HG02678 (cell line): Measurements from ENCODE around the gene PLCB3.

Source experiments
- ATAC-seq: cut with Tn5 transposase; IDR thresholded peaks from one replicate; pipeline ENCODE4 v1.9.1; 2021; ENCODE audit warnings: mild to moderate bottlenecking, moderate library complexity; ENCODE audit not compliant: unreplicated experiment

PLCB3 gene

DNA sequence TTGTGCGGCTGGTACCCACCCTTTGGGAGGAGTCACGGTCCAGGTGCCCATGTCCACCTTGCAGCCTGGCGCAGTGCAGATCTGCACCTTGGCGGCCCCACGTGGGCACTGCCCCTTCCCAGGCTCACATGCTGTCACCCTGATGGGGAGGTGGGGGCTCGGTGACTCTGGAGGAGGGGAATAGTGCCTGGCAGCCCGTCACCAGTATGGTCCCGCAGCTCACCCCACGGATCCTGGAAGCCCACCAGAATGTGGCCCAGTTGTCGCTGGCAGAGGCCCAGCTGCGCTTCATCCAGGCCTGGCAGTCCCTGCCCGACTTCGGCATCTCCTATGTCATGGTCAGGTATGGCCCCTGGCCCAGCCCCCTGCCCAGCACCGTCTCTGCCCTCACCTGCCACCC lies 30.5 kb upstream of the PLCB3 start:
- ATAC-seq = no peak

DNA sequence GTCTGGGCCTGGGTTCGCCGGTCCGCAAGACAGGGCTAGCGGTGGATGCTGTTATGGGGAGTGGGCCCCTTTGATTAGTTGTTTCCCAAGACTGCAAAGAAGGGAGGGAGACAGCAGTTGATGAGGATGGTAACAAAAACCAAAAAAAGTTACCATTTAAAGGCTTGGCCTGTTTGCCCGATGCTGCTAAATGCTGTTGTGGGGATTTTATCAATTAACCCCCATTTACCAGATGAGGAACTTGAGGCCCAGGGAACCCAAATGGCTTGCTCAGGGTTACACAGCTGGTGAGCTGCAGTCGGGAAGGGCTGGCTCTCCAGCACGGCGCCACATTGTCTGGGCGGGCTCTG lies 28.7 kb upstream of the PLCB3 start:
- ATAC-seq = no peak

DNA sequence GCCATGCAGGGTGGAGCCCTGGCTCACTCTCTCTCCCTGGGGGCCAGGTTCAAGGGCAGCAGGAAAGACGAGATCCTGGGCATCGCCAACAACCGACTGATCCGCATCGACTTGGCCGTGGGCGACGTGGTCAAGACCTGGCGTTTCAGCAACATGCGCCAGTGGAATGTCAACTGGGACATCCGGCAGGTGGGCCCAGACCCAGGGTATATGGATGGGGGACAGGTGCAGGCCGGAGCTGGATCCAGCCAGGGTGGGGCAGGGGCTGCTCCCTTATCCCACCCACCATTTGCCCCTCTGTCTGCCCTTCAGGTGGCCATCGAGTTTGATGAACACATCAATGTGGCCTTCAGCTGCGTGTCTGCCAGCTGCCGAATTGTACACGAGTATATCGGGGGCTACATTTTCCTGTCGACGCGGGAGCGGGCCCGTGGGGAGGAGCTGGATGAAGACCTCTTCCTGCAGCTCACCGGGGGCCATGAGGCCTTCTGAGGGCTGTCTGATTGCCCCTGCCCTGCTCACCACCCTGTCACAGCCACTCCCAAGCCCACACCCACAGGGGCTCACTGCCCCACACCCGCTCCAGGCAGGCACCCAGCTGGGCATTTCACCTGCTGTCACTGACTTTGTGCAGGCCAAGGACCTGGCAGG lies 28.2 kb upstream of the PLCB3 start:
- ATAC-seq = no peak

DNA sequence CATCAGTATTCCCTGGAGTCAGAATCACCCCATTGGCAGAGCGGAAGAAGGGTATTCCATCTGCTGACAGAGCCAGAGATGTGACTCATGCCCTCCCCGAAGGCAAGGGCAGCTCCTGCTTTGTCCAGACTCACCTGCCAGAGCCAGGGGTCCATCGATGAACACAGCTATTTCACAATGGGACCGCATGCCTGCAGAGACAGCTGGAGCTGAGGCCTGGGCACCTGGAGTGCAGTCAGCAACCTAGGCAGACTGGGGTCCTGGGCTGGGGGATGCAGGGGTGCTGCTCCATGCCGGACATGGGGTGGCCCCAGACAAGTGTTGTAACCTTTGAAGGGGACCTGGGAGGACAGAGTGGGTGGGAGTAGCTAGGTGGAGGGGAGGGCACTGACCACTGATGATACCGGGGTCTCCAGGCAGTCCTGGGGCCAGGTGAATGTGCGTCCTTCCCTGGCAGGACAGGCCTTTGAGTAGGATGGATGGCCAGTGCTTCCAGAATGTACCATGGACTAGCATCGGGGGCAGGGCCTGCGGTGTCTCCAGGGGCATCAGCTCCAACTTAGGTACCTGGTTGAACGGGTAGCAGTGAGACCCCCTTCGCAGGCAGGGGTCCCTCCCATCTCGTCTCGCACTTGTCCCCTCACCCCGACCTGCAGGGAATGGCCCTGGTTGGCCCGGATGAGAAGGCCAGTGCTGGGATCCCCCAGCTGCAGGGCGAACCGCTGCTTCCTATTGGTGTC lies 27.0 kb upstream of the PLCB3 start:
- ATAC-seq = no peak

DNA sequence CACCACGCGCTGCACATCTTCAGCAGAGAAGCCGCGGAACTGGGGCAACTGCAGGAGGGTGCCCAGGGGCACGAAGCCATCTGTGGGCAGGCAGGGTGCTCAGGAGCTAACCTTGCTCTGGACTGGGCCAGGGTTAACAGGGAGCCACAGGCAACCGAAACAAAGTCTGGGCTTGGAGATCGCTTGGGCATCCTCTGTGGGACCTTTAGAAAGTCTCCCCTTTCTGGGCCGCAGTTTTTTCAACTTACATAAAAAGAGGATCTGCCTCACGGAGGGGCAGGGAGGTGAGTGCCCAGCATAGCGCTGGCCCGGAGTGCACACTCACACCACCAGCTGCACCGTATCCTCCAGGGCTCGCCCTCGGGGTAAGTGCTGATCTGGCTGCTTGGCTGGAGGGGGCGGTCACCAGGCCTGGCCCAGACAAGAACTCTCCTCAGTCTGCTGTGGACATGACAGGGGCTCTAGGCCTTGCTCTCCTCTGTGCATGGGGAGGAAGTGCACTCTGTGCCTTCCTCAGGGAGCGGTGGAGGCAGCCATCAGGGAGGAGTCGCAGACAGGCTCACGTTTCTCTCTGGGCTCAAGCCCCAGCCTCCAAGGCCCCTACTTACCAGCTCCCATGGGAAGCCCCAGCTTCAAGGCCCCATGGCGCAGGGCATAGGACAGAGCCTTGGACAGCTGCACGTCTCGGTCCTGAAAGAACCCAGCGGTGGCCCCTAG lies 26.3 kb upstream of the PLCB3 start:
- ATAC-seq = no peak

DNA sequence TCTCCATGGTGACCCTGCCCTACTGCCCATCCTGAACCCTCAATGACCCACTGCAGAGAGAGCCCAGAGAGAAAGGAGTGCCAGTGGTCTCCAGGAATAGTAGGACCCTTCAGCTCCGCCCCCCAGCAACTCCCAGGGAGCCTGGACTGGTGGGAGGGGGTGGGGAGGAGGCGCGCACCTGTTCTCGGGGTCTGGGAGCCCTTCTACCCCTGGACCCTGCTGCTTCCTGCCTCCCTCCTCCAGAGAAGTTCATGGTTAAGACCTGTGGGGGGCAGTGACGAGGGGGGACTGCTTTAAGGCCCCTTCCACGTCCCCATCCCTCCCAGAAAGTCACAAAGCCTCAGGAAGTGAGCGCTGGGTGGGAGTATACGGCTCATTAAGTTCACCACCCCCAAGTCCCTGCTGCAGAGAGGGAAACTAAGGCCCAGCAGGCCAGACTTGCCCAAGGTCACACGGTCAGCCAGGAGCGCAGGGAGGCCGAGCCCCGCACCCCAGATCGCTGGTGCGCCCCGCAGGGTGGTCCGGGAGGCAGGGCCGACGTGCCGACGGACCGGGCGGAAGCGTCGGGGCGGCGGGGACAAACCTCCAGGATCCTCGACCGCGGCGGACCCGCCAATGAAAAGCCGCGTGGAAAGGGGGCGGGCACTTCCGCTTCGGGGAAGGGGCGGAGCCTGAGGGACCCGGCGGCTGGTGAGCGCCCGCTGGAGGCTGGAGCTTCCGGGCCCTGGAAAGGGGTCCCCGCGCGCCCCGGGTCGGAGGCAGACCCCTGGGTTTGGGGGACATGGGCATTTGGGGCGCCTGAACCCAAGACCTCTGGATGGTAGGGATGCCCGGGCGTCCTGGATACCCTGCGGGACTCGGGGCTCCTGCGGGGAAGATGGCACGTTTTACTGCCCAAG lies 25.5 kb upstream of the PLCB3 start, which contains the start of the genes NUDT22 and TRPT1:
Gene NUDT22 (plus strand): TSS at position 667 of the 899 bp plus-strand sequence. CDS start 379 bp downstream, outside the sequence.
Gene TRPT1 (minus strand): TSS at position 579 of the 899 bp plus-strand sequence. CDS start 326 bp downstream, at position 253.
- ATAC-seq = peak; percentile 52

- peak; percentile 31 for ATAC-seq
Measured at GRCh38 chr11:64226507-64227051, 24.8 kb upstream of the PLCB3 start.

DNA sequence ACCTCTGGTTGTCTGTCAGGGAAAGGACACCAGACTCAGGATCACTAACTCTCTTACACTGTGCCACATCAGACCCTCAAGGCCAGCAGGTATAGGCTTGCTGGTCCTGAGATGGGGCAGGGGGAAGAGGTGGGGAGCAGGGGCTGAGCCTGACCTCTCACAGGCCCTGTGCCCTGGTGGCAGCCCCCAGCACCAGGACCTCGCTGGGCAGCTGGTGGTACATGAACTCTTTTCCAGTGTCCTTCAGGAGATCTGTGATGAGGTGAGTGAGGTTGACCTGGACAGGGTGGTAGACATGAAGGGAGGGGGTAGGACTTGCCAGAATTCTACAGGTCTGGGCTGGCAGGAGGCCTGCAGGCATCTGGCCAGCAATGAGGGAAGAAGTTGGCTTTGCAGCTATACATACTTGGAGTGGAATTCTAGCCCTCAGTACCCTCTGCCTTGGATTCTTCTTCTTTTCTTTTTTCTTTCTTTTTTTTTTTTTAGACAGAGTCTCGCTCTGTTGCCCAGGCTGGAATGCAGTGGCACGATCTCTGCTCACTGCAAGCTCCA lies 23.8 kb upstream of the PLCB3 start:
- no peak for ATAC-seq

DNA sequence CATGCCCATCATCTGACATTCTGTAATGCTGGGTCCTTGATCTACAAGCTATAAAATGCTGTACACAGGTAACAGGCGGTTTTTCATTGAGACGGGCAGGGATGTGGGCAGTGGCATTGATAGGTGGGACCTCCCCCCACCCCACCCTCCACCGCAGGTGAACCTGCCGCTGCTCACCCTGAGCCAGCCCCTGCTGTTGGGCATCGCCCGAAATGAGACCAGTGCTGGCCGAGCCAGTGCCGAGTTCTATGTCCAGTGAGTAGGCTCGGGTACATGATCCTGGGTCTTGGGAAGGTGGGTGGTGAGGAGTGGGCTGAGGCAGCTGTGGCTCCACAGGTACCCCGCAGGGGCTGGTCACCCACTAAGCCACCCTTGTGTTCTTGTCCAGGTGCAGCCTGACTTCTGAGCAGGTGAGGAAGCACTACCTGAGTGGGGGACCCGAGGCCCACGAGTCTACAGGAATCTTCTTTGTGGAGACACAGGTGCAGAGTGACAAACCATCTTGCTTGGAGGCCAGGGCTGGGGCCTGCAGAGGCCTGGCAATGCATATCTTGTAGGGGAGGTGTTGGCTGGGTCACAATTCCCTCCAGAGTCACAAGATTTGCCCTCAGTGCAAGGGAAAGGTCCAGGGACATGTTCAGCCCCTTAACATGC lies 22.1 kb upstream of the PLCB3 start:
- ATAC-seq = no peak

DNA sequence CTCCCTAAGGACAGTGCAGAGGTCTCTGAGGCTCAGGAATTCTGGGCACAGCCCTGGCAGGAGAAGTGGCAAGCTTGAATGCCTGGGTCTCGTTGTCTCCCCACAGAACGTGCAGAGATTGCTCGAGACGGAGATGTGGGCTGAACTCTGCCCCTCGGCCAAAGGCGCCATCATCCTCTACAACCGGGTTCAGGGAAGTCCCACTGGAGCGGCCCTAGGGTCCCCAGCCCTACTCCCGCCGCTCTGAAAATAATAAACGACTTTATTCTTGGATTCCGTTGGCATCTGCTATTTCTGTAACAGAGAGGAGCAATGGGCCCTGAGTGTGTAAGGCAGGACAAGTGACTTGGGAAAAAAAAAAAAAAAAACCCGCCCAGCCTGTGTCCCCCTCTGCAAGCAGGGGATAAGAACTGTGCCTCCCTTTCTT lies 21.6 kb upstream of the PLCB3 start:
- no peak for ATAC-seq

DNA sequence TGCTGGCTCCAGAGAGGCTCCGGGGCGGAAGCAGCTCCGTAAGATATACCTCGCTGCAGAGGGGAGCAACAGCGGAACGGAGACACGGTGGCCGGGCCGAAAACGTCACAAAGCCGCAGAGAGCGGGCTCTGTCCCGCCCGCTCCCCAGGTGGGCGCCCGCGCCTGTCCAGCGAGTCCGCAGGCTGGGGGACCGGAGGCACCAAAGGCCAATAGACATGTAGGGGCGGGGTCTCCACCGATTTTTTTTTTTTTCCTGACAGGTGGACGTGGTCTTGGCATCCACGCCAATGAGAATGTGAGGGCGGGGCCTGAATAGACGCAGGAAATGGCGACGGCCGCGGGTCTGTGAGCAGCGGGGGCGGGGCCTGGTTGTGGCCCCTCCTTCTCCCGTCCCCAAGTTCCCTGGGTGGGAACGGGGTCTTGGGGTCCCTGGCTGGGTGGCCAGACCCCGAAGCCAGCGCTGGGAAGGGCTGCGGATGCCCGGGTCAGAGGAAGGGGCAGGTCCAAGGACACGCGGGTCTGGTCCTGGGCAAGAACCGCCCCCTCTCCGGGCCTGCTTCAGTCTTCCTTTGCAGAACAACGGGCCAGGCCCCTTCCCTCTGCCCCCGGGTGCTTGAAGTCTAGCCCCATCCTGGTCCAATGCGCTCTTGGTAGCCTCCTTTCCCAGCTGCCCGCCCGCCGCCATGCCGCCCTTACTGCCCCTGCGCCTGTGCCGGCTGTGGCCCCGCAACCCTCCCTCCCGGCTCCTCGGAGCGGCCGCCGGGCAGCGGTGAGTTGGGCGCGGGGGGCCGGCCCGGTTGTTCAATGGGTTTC lies 21.0 kb upstream of the PLCB3 start, which contains the start of gene DNAJC4:
Gene DNAJC4 (plus strand): TSS at position 378 of the 814 bp plus-strand sequence. CDS start 307 bp downstream, at position 685.
- peak; percentile 49 for ATAC-seq

- no peak for ATAC-seq
Measured at GRCh38 chr11:64230985-64231365, 20.4 kb upstream of the PLCB3 start.

DNA sequence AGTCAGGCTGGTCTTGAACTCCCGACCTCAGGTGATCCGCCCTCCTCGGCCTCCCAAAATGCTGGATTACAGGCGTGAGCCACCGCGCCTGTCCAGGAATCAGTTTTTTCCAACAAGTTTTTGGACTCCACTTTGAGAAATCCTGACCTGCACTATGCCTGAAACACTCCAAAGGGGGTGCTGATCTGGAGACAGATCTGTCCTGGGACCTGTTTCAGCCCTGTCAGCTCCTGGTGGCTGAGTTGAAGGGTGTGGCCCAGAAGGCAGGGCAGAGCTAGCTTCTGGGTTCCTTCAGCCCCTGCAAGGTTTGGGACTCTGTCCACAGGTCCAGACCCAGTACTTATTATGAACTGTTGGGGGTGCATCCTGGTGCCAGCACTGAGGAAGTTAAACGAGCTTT lies 19.8 kb upstream of the PLCB3 start:
- ATAC-seq = no peak

DNA sequence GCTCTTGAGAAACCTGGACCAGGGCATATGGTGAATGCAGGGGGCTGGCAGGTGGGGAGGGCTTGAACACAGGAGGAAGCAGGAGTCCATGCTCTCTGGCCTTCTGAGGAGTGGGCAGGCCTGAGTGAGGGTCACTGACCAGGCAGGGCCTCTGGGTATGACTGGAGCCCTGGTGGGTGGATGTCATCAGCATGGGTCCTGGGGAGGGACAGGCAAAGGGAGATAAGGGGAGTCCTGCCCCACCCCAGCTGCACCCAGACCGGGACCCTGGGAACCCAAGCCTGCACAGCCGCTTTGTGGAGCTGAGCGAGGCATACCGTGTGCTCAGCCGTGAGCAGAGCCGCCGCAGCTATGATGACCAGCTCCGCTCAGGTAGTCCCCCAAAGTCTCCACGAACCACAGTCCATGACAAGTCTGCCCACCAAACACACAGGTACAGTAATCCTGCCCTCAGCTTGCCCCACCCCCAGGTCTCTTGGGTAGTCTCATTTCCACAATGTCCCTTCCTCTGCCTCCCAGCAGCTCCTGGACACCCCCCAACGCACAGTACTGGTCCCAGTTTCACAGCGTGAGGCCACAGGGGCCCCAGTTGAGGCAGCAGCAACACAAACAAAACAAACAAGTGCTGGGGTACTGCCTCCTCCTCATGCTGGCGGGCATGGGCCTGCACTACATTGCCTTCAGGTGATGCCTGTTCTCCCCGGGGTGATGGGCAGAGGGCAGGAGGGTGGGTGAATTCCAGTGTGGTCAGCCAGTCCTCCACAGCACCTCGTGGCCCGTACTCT lies 19.0 kb upstream of the PLCB3 start:
- no peak for ATAC-seq

GRCh38 chr11:64232967-64233315 lies 18.4 kb upstream of the PLCB3 start:
- no peak for ATAC-seq

GRCh38 chr11:64233913-64234586 lies 17.3 kb upstream of the PLCB3 start, which contains the start of gene VEGFB:
Gene VEGFB, plus strand, starts transcription at chr11:64234584. Its CDS starts 250 bp downstream, at chr11:64234834.
- ATAC-seq = peak; percentile 45

- ATAC-seq = peak; percentile 29
Measured at GRCh38 chr11:64234647-64235379, 16.5 kb upstream of the PLCB3 start.
